ENCODE data around the gene AP4E1.
"Not testable (repeated sequence)": the region's sequence is repeated elsewhere in the genome, so short reads cannot be mapped to it uniquely, and the experiment has no call there.

The AP4E1 gene

DNA sequence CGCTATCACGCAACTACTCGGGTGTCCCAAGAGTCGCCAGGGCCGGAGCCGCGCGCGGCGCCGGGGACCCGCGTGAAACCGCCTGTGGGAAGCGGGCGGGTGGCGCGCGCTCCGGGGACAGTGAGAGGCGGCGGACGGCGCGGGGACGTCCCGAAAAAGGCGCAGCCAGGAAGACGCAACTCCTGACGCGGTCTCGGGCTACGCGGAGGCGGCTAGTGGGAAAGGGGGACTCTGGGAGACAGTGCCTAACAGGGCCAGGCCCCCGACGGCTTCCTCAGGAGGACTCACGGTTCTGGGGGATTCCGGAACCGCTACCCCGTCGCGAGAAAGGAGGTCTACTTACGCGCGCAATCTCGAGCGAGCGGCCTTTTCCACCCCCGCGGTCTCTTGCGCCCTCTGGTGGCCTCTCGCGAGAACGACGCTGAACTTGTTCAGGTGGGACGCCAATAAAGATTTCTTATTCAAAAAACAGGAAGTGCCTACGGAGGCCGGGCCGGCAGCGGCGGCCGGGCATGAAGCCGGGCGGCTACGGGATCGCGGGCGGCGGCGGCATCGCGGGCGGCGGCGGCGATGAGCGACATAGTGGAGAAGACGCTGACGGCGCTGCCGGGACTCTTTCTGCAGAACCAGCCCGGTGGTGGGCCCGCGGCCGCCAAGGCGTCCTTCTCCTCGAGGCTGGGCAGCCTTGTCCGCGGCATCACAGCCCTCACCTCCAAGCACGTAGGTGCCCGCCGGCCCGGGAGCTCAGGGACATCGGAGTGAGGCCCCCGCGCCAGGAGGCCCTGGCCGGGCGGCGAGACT is at the start of gene AP4E1:
AP4E1 (plus strand) TSS at position 475 of the 801 bp plus-strand sequence; CDS start at position 571, 96 bp downstream.
- peak; percentile 67 for DNase-seq (ENCODE audit: low read depth)

DNA sequence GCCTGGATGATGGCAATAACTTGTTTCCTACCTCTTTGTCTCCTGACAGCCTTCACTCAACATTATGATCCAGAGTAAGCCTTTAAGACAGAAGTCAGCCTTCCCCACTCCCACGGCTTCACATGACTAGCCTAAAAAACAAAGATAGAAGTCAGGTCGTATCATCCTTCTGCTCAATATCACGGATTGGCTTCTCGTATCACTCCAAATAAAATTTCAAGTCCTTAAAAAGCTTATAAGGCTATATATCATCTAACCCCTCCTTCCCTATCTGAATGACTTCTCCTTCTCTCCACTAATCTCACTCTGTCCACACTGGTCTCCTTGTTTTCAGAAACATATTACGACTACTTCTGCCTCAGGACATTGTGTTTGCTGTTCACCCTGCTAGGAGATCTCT is 47.7 kb upstream of the AP4E1 start:
- no peak for DNase-seq (ENCODE audit: low read depth)

DNA sequence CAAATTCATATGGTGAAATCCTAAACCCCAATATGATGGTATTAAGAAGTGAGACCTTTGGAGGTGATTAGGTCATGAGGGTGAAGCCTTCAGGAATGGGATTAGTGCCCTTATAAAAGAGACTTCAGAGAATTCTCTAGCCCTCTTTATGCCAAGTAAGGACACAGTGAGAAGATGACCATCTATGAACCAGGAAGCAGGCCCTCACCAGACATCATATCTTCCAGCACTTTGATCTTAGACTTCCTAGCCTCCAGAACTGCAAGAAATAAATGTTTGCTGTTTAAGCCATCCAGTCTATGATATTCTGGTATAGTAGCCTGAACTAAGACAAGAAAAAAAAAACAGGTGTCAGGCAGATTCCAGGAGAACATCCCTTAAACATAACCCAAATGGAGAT is 45.9 kb upstream of the AP4E1 start:
- DNase-seq (ENCODE audit: low read depth) = no peak

DNA sequence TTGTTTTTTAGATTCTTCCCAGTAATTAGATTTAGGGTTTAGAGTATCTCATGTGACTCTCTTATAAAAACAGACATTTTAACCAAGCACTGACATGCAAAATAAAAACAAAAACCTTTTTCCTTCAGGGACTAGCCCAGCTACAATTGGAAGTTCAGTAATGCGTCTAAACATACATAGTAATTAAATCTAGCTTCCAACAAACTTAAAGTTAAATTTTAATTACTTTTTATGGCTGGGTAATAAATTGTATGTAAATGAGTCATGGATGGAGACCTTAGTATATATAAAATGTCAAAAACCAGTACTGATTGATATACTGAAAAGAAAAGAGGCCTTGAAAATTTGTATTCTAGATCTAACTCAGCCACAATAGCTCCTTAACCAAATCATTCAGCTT is 43.6 kb upstream of the AP4E1 start:
- no peak for DNase-seq (ENCODE audit: low read depth)

DNA sequence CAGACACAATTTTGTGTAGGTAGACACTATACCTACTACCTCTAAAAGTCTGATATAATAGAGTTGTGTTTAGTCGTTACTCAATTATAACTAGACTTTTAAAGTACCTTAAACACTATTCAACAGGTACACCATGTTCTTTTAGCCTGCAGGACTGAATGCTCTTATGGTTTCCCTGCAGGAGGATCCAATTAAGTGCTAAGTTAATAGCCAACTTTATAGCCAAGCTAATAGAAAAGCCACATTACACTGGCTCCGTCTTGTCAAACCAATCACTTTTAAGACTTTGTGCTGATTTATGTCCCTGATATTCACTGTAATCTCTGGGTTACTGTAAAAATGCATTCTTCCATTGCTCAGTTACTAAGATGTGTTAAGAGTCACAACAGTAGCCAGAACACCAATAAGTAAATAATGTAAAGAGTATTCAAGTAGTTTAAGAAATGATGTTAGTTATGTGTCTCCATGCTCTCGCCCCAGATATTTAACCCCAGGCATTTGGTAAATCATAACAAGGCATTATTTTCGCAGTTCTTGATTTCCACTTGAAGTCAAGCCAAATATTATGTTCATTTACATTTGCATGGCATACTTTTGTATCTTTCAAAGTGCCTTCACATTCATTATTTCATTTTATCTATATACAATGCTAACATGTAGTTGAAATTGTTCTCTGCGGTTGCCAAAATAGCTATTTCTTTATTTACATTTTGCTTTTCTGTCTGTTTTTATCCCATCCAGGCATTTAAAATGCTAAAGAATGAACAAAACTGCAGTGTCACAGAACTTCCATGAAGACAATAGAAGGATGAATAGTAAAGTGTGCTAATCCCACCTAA is 42.7 kb upstream of the AP4E1 start:
- DNase-seq (ENCODE audit: low read depth) = no peak

DNA sequence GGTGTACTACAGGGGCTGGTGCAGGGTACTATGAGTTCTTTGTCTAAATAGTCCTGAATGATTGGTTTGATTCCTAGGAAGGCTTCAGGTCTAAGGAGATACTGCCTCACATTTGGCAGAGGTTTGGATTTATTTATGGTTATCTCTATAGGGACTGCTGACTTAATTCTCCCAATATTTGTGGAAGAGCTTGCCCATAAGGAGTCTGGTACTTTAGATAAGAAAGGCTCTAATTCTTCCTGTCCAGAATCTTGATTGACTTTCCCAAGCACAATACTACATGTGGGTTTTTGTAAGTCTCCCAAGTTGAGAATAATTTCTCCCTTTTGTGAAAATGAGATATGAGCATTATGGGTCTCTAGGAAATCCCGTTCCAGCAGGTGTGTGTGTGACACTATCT is 36.7 kb upstream of the AP4E1 start:
- DNase-seq (ENCODE audit: low read depth) = no peak

DNA sequence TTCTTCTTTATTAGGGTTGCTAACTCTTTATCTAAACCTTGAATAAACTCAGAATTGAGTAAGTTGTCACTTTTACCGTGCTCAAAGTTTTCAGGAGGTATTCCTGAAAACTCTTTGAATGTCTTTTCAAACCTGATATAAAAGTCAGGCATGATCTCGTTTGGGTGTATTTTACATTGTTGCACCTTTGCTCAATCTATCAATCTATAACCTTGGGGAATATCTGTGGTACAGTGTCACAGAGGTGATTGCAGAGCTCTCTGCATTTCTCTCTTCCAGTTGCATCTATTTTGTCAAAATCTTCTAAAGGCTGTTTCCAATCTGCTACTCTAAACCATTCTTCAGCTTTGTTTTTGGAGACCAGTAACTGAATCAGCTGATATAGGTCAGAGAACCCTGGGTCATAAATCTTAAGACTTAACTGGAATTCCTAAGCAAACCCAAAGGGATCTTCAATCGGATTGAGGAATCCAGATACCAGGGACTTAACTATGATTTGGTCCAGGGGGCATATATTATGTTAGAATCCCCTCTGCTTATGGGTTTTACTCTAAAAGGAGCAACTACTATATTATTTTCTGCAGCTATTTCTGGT is 35.6 kb upstream of the AP4E1 start:
- DNase-seq (ENCODE audit: low read depth) = no peak

DNA sequence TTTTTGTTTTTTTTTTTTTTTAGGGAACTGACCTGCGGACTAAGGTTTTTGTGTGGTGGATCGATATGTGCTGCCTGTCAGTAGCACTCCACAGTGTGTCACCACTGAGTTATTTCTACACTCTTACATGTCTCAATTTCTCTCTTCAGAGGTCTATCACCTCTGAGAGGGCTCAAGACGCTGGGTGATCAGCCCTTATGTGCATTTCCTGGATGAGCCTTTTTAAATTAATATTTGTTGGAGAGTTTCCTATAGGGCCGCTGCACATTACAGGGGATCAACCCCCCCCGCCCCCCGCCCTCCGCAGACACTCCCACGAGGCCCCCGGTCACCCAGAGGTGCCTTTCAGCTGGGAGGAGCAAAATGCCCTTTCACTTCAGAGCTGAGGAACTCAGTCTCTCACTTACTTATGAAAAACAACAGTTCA is 34.5 kb upstream of the AP4E1 start:
- DNase-seq (ENCODE audit: low read depth) = no peak

DNA sequence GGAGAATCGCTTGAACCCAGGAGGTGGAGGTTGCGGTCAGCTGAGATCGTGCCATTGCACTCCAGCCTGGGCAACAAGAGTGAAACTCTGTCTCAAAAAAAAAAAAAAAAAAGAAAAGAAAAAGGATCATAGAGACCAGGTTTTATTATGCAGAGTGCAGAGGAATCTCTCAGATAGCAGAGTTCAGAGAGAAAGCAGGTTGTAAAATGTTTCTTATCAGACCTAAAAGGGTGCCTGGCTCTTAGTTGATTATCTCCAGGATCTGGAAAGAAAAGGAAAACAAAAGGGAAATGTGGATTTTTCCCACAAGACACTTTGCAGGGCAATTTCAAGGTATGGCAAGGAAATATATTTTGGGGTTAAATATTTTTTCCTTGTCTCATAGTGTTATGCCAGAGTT is 33.2 kb upstream of the AP4E1 start:
- not testable (repeated sequence) for DNase-seq (ENCODE audit: low read depth)

DNA sequence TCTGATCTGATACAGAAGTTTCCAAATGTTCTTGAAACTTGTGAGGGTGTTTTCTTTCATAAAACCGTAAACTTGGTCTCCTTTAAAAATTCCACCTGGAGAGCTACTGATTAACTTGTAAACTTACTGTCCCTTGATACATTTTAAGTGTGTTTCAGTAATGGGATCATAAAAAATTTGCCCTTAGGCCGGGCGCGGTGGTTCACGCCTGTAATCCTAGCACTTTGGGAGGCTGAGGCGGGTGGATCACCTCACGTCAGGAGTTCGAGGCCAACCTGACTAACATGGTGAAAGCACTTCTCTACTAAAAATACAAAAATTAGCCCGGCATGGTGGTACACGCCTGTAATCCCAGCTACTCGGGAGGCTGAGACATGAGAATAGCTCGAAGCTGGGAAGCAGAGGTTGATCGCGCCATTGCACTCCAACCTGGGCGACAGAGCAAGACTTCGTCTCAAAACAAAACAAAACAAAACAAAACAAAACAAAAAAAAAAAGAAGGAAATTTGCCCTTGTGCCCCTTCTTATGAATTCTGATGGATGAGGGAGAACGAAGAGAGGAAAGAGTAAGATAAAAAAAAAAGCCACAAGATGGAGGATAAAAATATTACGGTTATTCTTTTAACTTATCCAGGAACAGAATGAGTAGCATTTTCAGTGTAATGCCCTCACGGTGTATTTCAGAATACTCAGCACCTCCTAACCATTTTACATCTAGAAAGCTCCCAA is 32.1 kb upstream of the AP4E1 start:
- no peak for DNase-seq (ENCODE audit: low read depth)

DNA sequence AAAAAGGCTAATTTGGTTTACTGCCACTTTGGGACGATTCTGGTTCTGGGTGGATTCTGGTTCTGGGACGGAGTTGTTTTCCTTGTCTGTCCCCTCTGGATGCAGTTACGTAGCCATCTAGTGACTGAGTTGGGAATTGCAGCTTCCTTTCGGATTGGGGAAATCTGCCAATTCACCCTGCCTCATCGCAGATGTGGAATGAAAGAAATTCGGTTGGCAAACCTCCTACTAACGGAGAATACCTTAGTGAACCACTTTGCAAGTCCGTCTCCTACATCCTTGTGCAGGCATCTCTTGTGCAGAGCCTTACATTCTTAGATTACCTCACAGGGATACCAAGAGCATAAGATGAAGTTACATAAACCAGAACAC is 31.5 kb upstream of the AP4E1 start:
- peak; percentile 88 for DNase-seq (ENCODE audit: low read depth)

DNA sequence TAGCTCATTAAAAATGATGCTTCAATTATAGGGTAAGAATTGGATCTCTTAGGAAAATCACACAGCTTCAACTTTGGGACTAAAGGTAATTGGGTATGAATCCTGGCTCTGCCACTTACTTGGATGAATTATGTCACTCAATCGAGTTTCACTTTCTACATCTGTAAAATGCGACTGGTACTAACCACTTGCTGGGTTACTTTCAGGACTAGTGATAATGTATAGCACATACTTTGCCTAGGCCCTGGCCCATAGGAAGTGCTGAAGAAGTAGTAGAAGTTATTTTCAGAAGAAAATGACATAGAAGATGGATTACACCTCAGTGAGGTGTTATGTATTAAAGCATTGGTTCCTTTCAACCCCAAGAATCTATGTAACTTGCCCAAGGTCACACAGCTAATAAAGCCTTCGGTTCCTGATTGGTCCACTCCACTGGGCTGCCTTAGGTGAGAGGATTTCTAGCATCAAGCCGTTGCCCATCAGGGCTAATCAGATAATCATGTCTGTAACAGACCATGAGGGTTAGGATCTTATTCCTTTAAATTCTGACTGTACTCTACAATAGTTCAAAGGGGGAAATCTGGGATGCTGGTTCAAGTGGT is 29.4 kb upstream of the AP4E1 start:
- no peak for DNase-seq (ENCODE audit: low read depth)

DNA sequence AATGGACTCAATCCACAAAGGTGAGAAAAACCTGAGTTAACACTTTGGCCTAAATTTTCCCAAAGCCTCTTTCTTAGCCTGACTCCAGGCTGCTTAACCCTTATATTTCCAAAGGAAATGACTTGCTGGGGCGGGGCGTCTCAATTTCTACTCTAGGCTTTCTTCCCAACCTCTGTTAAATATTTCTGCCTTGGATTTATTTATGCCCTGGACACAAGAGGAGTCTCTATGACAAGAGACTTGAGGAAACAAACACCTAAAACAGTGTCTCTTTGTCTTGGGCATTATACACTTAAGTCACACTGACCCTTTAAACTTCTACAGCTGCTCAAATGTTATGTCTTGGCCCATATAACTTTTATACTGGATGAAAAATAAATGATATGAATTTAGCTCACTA is 28.3 kb upstream of the AP4E1 start:
- no peak for DNase-seq (ENCODE audit: low read depth)

DNA sequence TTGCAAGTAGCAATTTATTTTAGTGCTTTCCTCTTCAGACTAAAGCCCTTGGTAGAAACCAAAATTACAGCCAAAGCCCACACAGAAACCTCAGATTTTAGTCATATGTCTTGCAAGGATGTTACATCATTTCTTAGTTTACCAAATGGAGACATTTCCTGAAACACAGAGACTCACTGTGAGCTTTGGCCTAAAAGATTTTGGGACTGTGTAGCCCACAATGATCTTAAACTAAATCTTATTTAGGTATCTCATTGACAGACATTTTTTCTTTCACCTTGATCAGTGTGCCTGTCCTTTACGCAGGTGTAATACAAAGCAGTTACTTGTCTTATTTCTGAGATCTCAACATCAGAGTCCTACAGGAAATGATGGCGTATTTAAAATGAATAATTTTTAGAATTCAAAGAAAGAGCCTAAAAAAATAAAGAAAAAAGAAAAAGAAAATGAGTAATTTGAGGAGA is 27.8 kb upstream of the AP4E1 start:
- peak; percentile 53 for DNase-seq (ENCODE audit: low read depth)

DNA sequence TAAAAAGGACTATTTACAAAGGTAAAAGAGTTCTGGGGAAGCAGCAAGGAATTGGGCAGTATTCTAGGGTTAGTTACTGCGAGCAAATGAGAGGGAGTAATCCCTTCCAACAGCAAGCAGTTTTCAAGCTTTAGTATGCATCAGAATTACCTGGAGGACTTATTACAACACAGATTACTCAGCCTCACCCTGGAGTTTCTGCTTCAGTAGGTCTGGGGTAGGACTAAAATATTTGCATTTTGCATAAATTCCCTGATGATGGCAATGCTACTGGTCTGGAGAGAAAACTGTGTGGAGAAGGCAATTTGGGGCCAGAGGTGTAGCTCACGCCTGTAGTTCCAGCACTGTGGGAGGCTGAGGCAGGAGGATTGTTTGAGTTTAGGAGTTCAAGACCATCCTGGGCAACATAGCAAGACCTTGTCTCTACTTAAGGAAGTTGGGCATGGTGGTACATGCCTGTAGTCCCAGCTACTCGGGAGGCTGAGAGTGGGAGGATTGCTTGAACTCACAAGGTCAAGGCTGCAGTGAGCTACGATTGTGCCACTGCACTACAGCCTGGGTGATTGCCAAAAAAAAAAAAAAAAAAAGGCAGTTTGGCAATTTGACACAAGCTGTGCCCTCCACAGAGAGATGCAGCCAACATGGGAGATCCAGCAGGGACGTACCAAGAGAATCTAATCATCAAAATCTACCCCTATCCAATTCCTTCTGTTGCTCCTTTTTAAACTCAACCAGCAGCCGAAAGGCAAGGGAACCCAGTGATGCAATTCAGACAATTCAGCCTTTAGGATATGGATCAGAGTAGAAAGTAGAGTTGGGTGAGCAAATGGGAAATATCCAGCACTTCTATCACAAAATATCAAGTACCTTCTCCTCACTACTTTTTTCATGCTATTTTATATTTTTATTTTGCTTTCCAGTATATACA is 27.1 kb upstream of the AP4E1 start:
- no peak for DNase-seq (ENCODE audit: low read depth)

DNA sequence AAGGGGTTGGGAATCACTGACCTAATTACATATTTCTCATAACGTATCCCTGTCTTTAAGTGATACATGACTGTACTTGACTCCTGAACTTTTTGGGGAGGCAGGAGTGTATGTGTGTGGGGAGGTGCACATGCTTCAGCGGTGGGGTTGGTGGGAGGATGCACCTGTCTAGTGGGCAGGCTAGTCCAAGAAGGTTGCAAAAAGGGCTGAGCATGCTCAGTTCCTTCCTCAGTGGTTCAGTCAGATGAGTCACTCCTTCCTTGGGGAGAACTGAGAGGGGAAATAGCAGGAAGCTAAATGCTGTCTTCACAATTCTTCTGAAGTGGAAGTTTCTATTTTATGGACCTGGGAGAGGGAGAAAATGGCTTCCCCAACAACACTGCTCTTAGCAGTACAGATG is 24.6 kb upstream of the AP4E1 start:
- no peak for DNase-seq (ENCODE audit: low read depth)

DNA sequence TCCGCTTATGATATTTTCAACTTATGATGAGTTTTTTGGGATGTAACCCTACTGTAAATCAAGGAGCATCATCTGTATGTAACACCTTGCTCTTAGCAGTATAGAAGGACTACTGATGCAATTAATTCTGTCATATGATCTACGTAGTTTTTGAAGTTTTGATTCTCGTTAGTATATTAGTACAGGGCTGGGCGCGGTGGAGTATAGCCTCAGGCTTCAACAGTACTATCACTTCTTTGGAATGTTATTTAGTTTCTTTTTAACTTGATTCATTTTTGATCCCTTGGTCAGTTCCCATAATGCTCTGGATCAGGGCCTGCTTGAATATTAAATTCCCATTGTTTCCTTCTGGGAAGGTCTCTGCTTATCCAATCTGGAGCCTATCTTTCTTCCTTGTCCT is 23.9 kb upstream of the AP4E1 start:
- DNase-seq (ENCODE audit: low read depth) = no peak

DNA sequence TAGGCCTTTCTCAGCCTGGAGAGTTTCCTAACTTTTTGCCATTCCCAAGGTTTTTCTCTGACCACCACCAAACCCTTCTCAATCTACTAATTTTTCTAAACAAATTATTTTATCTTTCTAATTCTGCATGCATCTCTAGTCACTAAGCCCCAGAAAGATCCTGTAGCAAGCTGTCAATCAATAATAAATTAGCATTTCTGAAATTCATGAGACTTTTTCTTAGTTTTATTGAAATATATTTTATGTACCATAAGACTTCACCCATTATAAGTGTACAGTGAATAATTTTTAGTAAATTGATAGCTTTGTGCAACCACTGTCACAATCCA is 22.4 kb upstream of the AP4E1 start:
- DNase-seq (ENCODE audit: low read depth) = no peak

DNA sequence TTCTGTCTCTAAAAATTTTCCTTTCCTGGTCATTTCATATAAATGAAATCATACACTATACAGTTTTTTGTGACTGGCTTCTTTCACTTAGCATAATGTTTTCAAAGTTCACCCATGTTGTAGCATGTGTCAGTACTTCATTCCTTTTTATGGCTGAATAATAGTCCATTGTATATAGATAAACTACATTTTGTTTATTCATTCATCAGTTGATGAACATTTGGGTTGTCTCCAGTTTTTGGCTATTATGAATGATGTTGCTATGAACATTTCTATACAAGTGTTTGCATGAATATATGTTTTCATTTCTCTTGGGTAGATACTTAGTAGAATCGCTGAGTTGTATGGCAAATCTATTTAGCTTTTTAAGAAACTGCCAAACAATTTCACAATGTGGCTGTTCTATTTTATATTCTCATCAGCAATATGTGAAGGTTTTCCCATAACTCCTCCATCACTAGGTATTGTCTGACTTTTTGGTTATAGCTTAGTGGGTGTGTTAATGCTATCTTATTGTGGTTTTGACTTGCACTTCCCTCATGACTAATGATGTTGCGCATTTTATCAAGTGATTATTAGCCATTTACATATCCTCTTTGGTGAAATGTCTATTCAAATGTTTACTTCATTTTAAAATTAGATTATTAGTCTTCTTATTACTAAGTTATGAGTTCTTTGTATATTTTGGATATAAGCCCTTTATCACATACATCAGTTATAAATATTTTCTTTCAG is 21.7 kb upstream of the AP4E1 start:
- no peak for DNase-seq (ENCODE audit: low read depth)

DNA sequence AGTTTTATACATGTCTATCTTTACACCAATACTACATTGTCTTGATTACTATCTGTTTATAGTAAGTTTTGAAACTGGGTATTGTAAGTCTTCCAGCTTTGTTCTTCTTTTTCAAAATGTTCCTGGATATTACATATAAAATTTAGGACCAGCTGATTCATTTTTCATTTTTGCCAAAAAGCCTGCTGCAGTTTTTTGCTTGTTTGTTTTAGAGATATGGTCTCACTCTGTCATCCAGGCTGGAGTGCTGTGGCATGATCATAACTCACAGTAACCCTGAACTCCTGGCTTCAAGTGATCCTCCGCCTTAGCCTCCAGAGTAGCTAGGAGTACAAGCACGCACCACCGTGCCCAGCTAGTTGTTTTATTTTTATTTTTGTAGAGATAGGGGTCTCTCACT is 20.4 kb upstream of the AP4E1 start:
- no peak for DNase-seq (ENCODE audit: low read depth)

Measured in GM04503 (cell line).